ENCODE measurements around the gene FIGNL2.
"Not testable (repeated sequence)": the region's sequence is repeated elsewhere in the genome, so short reads cannot be mapped to it uniquely, and the experiment has no call there.

GRCh38 chr12:51831817-51832216, 16.7 kb downstream of the FIGNL2 start:
- TF ChIP-seq EZH2 (IDR thresholded peaks at IDR 0.05; ENCODE audit: low read length, missing control alignments); CTCF (conservative IDR thresholded peaks at IDR 0.05 in 1 of 2, IDR thresholded peaks at IDR 0.05 in 1 of 2; ENCODE audit: low read depth in 1 of 2, low read length in 2 of 2): not testable (repeated sequence)
